ENCODE measurements around the gene HLA-DMA. TPM values are rescaled to one million over a fixed set of nuclear protein-coding genes. Genes with fewer than 3 reads are reported as not detected.

The HLA-DMA gene
- total and polyA plus RNA-seq, 2 of the 8 experiments (the other 6 are each of a cell fraction or from before 2014, with no cell fraction given) = 13.3 to 23.1 TPM

GRCh38 chr6:32956176-32956575, 3.3 kb upstream of the HLA-DMA start:
- no peak overlapping the region for H3K4ac ChIP-seq (replicated peaks; ENCODE audit: insufficient read length, low read depth, low read length)
- no peak overlapping the region for H3K23ac ChIP-seq (ENCODE audit: insufficient read length)
- 0 out of 2 replicates have a peak, but pooled peaks cover 4% of the 10 kb centered on the region for H3K23me2 ChIP-seq (ENCODE audit: low read depth, low read length)
- DNase-seq (ENCODE audit: low read depth in 1 of 2, low spot score in 2 of 2) (no peak), FAIRE-seq (no peak)
- peaks cover 0 to 6% of the 10 kb centered on the region in 2 experiments; a peak in 3 of 4 replicates for H3K79me2 ChIP-seq (ENCODE audit: control insufficient read depth in 1 of 2, insufficient read depth in 2 of 2, low read length in 2 of 2)
- H3K27me3 ChIP-seq (replicated peaks in 1 of 4; ENCODE audit: control insufficient read depth in 3 of 4, extremely low read depth in 1 of 4, insufficient read depth in 3 of 4, low read length in 3 of 4) = no peaks in the 10 kb centered on the region; a peak in 1 of 7 replicates
- no peak overlapping the region for H3K4me3 ChIP-seq (ENCODE audit: extremely low read depth in 1 of 4, insufficient read depth in 2 of 4, low read depth in 3 of 4, low read length in 4 of 4)
- no peak overlapping the region for H3K27ac ChIP-seq (ENCODE audit: low read depth, low read length)
- ChIA-PET CTCF (ENCODE audit: partially characterized antibody) (interaction anchor here (0.8 to 11.1 kb wide), 9 partner anchors 9 to 111 kb away, joined by 4 to 168 read pairs (median 22); partner anchors contain the start of genes BRD2 and HLA-DMB), POLR2A (ENCODE audit: partially characterized antibody) (interaction anchor here (0.6 to 33.3 kb wide), 2 partner anchors 24 kb away, joined by 3 to 1158 read pairs; partner anchors contain the start of gene BRD2)
- no peak overlapping the region for H3K14ac ChIP-seq (ENCODE audit: insufficient read length)
- H2BK12ac ChIP-seq (ENCODE audit: low read depth, low read length) = no peak overlapping the region
- H3K4me2 ChIP-seq (ENCODE audit: insufficient read depth in 1 of 2, low read depth in 2 of 2, low read length in 2 of 2) = no peak overlapping the region
- H2AK5ac ChIP-seq (ENCODE audit: low read depth, low read length) = no peak overlapping the region
- no peak overlapping the region for H4K5ac ChIP-seq (ENCODE audit: insufficient read length, low read depth, low read length)
- H2BK120ac ChIP-seq (replicated peaks; ENCODE audit: low read depth, low read length) = no peak overlapping the region
- no peak overlapping the region for H3K56ac ChIP-seq (replicated peaks; ENCODE audit: insufficient read length, low read depth, low read length)
- no peaks in the 10 kb centered on the region for H3K9me3 ChIP-seq (ENCODE audit: insufficient read depth in 2 of 2, low read depth in 1 of 2, low read length in 1 of 2)
- H3K18ac ChIP-seq (ENCODE audit: extremely low read depth, low read length) = no peak overlapping the region
- H2AFZ ChIP-seq (ENCODE audit: low read length) = no peak overlapping the region
- H4K20me1 ChIP-seq (replicated peaks in 1 of 2; ENCODE audit: control insufficient read depth in 1 of 2, insufficient read depth in 2 of 2, low read length in 2 of 2) = peaks cover 0 to 9% of the 10 kb centered on the region in 2 experiments
- TF ChIP-seq SRF (IDR thresholded peaks at IDR 0.05; ENCODE audit: low read depth, low read length) (no peak), ATF2 (IDR thresholded peaks at IDR 0.05; ENCODE audit: low read length) (no peak), KDM5A (IDR thresholded peaks at IDR 0.05; ENCODE audit: low read length) (no peak), GTF2F1 (IDR thresholded peaks at IDR 0.05; ENCODE audit: borderline replicate concordance, low read depth, low read length) (no peak)
- no peaks in the 10 kb centered on the region for H3K79me1 ChIP-seq (ENCODE audit: low read depth, low read length)
- no peak overlapping the region for H4K91ac ChIP-seq (replicated peaks; ENCODE audit: insufficient read length, low read length)
- H3K9ac ChIP-seq (replicated peaks in 1 of 4; ENCODE audit: extremely low read depth in 1 of 4, low read depth in 3 of 4, low read length in 3 of 4) = no peak overlapping the region
- H4K8ac ChIP-seq (ENCODE audit: extremely low read depth, insufficient read depth, low read length) = no peak overlapping the region
- H2BK5ac ChIP-seq (ENCODE audit: low read depth, low read length) = no peak overlapping the region
- WGBS, 2 experiments (ENCODE audit: extremely low coverage in 1 of 2, insufficient coverage in 1 of 2, insufficient read length in 1 of 2, insufficient replicate concordance in 2 of 2, low coverage in 1 of 2, low lambda C conversion rate in 2 of 2, missing lambda C conversion rate in 1 of 2) = 83% methylated on average over 2 of the region's 2 CpGs; no CpG with 5 or more reads in 1 of the 2 experiments
- peaks cover 0 to 10% (median 3%) of the 10 kb centered on the region in 4 experiments; a peak in 5 of 7 replicates for H3K4me1 ChIP-seq (replicated peaks in 1 of 4; ENCODE audit: control insufficient read depth in 3 of 4, insufficient read depth in 4 of 4, low read length in 3 of 4)
- H2BK20ac ChIP-seq (ENCODE audit: low read length) = no peak overlapping the region
- no peaks in the 10 kb centered on the region for H3K36me3 ChIP-seq (ENCODE audit: control insufficient read depth in 2 of 4, insufficient read depth in 4 of 4, low read length in 3 of 4)
- H2BK15ac ChIP-seq (ENCODE audit: low read length) = no peak overlapping the region

All from H1 (cell line).